Measurements from ENCODE around the gene ADK.

GRCh38 chr10:74263996-74264395 is 113.0 kb downstream of the ADK start:
- TF ChIP-seq POLR2A (IDR thresholded peaks at IDR 0.05) (no peak), CTCF (IDR thresholded peaks at IDR 0.05 in 8 of 11, conservative IDR thresholded peaks at IDR 0.05 in 3 of 11) (no peak)
